Fibroblast of the conjunctiva (primary cell): ENCODE results near the gene CDKN1A.
"Not testable (repeated sequence)": the region's sequence is repeated elsewhere in the genome, so short reads cannot be mapped to it uniquely, and the experiment has no call there.

Experiments
- DNase-seq: peaks from one replicate; pipeline ENCODE4 v3.0.0-alpha.2; 2010; ENCODE audit warnings: low read depth

The CDKN1A gene

DNA sequence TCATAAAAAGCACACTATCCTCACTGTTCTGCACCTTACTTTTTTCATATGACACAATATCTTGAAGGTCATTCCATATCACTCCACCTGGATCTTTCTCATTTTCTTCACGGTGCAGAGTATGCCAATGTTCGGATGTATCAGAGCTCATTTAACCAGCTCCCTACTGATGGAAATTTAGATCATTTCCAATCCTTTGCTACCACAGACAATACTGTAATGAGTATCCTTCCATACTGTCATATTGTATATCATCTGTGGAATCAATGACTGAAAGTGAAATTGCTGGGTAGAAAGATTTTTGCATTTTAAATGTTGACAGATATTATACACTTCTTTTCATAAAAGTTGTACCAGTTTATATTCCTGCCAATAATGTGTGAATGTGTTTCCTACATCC lies 16.9 kb downstream of the CDKN1A start:
- no peak for DNase-seq

DNA sequence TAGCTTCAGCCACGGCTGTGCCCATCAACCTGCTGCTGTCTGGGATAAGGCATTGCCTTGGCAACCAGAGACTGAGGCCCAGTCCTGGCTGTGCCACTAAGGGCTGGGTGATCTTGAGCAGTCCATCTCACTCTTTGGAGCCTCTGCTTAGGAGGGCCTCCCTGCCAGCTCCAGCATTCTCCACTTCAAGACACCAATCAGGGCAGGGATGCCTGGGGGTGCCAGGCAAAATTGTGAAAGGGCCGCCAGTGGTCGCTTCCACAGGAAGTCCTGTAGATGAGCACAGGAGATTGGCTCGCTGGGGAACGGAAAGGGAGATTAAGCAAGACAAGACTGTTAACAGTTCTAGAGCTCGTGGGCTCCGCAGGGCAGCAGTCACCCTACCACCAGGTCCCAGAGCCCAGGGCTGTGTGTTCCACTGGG lies 19.0 kb downstream of the CDKN1A start, which contains the start of gene RAB44:
Gene RAB44, plus strand, starts transcription at position 346 of the 423 bp plus-strand sequence. CDS start 6,410 bp downstream, outside the sequence.
- no peak for DNase-seq

DNA sequence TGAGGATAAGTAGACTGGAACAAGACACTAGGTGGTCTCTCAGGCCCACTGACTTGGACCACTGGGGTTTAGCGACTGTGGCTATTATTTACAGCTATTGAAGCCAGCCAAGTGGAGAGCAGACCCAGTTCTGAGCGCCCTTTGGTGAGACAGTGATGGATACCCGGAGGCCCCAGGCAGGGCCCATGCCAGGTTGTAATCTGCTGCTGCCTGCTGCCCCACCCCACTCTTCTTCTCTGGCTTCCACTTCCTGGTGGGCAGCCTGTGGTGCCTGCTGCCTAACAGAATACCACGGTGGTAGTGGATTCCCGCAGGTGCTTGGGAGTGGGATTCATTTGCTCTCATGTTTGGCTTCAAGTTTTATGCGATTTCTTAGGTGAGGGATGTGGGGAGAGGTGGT lies 19.7 kb downstream of the CDKN1A start:
- DNase-seq, result no peak

DNA sequence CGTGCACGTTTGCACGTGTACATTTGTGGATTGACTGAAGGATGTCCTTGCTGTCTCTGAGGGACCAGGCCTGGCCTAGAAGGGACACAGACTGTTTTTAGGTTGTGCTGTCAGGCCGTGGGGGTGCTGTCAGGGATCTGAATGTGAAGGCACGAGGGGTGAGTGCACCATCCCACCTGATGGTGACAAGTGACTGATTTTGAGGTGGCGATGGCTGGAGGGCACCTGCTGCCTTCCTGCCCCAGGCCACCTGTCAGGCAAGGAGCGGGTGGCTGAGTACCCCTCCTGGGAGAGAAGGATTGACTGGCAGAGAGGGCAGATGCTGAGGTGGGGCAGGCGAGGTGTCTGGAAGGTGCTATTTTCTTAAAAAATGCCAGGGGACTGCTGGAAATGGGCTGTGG lies 20.4 kb downstream of the CDKN1A start:
- DNase-seq, result no peak

DNA sequence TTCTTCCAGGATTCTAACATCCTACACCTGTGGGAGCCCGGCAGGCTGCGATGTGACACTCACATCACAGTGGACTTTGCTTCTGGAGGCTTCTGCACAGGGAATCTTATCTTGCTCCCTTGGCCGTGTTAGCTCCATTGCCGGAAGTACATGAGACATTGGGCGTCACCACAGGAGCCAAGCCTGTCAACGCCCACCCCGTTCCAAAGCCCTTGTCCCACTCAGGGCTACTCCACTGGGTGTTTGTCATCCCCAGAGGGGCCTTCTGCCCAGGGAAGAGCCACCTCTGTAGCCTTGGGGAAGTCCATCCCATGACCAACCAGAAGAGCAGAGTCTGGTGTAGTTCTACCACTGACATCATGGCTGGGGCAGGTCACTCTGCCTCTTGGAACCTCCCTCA lies 20.8 kb downstream of the CDKN1A start:
- DNase-seq, result no peak

DNA sequence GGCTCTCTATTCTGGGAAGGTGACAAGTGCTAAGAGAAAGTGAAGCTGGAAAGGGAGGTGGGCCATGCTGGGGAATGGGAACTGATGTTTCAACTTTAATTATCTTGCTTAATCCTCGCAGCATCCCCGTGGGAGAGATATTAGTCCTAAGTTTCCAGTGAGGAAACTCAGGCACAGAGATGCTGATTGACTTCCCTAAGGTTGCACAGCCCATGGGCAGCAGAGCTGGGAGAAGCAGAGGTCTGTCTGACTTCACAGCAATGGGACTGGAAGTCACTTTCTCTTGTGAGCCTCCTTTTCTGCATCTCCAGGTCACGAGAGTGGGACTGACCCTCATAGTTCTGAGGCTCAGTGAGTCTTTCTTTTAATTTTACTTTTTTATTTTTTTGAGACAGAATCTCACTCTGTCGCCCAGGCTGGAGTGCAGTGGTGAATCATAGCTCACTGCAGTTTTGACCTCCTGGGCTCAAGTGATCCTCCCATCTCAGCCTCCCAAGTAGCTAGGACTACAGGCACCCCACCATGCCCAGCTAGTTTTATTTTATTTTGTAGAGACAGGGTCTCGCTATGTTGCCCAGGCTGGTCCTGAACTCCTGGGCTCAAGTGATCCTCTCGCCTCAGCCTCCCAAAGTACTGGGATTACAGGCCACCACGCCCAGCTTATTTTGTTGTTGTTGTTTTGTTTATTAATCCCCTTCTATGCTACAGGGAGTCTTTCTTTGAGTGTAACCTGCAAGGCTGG lies 21.7 kb downstream of the CDKN1A start:
- no peak for DNase-seq

DNA sequence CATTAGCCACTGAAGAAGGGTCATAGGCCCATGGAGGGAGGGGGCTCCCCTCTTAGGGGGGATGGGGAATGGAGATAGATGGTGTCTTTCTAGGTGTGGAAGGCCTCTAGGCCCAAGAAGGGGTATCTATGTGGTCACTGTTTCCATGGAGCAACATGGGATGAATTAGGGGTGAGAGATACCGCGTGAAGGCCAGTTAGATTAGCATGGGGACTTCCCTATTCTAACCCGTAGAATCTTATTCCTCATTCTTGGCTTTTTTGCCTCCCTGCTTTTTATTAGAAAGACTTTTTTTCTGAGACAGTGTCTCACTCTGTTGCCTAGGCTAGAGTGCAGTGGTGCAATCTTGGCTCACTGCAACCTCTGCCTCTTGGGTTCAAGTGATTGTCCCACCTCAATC lies 22.3 kb downstream of the CDKN1A start:
- no peak for DNase-seq

DNA sequence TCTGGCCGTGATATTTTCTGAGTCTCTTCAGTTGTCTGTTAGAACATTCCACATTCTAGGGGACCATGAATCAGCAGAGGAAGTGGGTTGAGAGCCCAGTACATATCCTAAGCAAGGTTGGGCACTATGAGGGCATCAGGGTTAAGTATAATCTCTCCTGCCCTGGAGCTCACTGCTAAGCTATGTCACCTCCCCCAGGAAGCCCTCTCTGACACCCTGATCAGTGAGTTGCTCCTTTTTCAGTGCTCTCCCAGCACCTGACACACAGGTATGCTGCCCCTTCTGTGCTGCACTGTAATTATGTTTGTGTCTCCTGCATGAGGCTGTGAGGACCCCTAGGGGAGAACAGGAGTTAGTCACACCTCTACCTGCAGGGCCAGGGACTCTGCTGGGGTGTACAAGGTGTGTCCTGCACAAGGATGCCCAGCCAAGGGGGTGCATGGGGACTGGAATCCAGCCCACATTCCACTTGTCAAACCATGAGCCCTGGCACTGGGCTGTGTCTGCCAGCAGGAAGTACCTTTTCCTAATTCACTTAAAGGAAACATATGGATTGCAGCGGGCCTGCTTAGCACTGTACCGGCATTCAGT lies 23.0 kb downstream of the CDKN1A start:
- no peak for DNase-seq

DNA sequence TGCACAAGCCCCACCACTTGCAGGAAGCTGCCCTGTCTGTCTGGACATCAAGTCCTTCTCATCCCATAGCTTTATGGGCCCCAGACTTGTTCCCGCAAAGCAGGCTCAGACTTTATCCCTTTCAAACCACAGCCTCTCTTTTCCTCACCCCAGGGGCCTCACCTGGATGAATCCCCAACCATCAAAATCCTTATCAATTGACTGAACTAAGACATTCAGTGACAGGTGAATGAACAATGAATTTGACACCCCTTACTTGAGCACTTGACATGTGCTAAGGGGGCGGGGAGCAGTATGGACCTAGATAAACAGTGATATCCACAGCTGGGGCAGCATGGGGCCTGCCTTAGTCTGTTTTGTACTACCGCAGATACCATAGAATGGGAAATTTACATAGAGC lies 24.1 kb downstream of the CDKN1A start:
- no peak for DNase-seq

DNA sequence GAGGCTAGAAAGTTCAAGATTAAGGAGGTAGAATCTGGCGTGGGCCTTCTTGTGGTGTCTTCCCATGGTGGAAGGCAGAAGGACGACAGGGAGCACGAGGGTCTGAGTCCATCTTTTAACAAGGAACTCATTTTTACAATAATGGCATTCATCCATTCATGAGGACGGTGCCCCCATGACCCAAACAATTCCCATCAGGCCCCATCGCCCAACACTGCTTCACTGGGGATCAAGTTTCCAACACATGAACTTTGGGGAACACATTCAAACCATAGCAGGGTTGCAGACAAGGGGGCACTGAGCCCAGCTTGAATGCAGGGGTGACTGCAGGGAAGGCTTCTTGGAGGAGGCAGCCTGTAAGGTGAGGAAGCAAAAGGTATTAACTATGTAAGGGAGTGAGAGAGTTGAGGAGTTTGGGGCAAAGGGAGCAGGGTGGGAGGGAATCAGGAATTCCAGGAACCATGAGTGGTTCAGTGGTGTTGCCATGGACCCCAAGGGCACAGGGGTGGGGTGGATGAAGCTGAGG lies 24.6 kb downstream of the CDKN1A start:
- no peak for DNase-seq

DNA sequence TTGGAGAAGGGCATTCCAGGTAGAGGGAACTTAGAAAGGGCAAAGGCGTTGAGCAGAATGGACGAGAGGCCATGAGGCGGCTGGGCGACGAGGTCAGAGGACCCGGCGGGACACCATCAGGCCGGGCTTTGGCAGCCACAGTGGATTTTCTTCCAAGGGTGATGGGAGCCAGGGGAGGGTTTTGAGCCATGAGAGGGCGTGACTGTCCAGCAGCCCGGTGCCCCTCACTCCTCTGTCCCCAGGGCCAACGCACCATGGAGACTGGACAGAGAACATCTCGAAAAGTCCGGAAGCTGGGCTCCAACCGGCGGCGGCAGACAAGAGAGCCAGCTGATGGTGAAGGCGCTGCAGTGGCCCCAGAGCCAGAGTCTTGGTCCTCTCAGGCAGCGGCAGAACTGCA lies 25.5 kb downstream of the CDKN1A start:
- no peak for DNase-seq

DNA sequence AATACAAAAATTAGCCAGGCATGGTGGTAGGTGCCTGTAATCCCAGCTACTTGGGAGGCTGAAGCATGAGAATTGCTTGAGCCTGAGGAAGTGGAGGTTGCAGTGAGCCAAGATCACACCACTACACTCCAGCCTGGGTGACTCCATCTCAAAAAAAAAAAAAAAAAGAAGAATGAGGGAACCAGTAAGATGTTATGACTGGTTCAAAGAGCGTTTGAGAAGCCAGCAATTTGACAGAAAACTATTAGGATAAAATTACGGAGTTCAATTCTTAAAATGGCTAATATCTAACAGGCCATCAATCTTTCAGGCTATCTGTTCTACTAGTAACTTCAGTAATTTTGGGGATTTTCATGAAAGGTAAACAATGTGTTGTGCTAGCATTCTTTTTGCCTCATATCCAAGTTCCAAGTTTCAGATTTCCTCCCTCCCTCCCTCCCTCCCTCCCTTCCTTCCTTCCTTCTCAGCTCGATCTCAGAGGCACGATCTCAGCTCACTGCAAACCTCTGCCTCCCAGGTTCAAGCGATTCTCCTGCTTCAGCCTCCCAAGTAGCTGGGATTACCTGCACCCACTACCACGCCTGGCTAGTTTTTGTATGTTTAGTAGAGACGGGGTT lies 26.6 kb downstream of the CDKN1A start:
- not testable (repeated sequence) for DNase-seq

DNA sequence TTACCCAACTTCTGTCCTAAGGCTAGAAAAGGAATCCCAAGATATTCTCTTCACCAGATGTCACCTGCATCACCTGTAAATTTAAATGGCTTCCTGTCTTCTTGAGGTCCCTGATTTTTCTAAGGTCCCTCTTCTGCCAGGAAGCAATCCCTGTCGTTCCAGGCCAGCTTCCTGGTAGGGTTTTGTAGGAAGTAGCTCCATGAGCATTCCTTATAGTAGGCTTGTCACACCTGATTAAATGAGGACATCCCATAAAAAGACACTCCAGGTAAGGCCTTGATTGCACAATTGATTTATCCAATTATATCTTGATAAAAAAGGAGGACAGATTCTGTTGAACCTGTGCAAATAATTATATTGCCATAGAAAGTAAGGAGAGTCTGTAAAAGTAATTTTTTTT lies 27.8 kb downstream of the CDKN1A start:
- DNase-seq, result no peak

DNA sequence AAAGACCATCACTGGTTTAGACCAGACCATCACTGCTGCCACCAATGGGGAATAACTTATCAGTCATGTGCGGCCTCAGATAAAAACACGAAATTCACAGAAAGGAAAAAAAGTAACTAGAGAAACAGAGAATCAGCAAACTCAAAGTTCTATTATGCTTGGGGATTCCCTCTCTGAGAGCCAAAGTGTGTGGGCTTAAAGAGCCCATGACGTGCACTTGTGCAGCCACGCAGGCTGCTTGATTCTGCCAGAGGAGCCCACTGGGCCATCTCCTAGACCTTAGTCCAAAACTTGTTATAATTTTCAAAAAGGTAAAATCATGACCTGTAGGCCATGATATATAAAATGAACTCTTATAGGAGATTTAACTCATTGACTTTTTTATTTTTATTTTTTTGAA lies 34.3 kb downstream of the CDKN1A start:
- DNase-seq, result no peak

DNA sequence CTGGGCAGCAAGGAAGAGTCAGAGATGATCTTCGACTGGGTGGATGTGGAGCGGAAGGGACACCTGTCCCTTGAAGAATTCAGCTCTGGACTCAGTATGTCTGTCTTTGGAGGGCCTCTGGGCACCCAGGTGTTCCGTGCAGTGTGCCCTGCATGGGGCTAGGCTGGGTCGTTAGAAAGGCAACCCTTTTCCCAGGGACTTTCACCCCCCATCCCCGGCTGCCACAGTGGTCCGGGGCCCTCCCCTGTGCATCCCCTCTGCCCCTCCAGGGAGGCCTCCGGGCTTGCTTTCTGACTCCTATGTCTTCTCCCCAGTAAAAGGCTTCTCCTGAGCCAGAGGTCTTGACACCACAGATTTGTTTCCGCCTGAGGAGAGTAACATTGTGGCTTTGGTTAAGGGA lies 35.3 kb downstream of the CDKN1A start:
- DNase-seq, result no peak

DNA sequence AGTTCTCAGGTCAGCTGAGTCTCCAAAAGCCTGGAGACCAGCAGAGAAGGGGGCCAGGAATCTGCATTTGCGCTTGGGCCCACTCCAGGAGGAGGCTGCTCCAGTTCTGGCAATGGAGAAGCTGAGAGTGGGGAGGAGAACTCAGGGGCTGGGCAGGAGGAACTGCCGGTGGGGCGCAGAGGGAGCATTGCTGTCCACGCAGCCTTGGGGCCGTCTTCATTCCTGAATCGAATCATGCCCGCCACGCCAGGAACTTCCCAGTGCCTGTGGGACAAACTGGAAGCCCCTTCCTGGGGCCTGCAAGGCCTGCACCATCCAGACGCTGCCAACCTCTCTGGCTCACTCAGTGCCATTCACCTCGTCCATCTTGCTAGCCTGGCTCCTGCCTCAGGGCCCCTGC lies 36.0 kb downstream of the CDKN1A start:
- DNase-seq, result no peak

DNA sequence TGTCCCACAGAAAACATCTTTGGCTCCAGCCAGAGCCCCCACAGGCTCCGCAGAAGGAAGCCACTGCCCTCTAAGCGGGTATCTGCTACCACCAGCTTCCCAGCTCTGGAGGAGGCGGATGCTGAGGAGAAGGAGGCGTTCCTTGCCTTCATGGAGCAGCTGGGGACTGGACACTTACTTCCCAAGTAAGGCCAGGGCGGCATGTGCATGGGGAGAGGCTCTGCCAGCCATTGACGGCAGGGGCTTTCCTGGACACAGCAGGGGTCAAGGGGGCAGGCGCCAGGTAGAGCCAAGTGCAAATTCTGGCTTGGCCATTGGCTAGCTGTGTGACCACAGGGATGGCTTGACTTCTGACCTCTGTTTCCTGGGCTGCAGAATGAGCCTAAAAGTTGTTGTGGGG lies 37.0 kb downstream of the CDKN1A start:
- no peak for DNase-seq

DNA sequence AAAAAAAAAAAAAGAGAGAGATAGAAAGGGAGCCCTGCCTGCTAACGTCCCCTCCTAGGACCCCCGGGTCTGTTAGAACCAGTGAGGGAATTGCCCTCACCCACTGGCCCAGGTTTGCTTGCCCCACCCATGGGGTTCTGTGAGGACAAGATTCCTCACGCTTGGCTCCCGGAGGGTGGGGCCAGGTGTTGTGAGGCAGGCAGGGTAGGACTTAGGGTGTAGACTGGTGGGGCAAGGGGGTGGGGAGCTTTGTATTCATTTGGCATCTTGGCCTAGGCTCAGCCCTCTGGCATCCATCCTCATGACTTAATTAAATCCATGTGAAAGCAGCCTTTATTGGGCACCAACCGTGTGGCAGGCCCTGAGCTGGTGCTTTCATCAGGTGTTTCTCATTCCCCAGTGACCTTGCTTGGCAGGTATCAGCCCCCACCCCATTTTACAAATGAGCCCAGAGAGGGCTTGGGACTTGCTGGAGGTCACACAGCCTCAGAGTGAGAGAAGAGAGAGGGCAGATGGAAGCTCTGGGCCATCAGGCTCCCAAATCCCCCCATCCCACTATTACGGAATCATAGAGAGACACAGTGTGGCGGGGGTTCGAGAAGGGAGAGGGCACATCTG lies 38.1 kb downstream of the CDKN1A start:
- DNase-seq, result no peak

DNA sequence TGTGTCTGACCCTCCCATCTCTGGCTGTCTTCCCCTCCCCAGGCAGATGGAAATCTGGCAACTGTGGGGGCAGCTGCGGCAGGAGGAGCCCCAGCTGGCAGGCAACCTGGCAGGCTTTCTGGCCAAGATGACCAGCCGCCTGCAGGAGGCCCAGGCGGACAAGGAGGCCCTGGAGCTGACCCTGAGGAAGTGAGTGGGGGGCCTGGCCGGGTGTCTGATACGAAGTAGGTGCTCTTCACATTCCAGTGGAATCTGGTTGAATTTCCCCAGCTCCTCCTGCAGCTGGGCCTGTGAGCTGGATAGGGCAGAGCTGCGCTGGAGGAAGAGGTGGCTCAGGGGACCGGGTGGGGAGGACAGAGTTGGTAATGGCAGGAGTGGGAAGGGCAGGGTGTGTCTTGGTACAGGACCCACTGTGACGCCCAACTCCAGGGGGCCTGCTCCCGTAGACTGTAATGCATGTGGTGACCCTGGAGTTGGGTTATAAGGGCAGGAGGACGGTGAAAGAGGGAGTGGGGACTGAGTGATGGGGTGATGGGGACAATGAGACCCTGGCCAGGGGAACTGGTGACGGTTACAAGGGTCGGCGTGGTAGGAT lies 38.8 kb downstream of the CDKN1A start:
- DNase-seq, result no peak

DNA sequence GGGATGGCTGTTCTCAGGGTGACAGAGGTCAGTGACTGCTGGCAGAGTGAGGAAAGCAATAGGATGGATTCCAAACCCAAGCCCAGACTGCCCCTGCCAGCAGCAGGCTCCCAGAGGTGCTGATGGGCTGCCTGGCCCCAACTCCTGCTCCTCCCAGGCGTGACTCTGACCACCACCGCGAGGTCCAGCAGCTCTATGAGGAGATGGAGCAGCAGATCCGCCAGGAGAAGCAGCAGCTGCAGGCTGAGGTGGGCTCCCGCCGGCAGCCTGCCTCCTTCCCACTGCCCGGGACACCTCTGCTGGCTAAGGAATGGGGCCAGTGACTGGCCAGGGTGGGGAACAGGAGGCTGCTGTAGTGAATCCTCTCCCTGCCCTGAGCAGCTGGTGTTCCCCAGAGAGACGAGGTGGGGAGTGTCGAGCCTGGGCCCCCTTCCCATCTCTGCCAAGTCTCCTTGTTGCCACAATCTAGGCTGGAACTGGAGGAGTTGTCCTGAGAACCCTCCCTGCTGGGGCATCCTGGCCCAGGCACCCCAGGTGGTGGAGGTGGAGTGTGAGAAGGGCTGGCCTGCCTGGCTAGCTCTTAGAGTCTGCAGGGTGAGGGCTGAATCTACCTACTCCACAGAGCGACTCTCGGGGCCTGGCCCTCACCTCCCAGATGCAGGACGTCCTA lies 39.5 kb downstream of the CDKN1A start:
- DNase-seq, result no peak

DNA sequence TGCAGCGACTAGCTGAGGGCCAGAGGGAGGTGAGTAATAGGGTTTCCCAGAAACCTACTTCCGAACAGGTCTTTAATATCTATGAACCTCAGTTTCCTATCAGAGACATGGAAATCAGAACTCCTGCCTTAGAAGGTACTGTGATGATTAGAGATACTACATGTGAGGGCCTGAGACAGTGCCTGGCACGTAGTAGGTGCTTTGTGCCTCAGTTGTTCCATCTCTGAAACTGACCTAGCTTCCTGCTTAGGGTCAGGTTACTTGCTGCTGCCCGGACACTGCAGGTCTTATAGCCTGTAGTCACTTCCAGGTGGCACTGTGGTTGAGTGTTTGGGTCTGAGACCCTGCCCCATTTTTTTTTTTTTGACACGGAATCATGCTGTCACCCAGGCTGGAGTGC lies 40.0 kb downstream of the CDKN1A start:
- no peak for DNase-seq

DNA sequence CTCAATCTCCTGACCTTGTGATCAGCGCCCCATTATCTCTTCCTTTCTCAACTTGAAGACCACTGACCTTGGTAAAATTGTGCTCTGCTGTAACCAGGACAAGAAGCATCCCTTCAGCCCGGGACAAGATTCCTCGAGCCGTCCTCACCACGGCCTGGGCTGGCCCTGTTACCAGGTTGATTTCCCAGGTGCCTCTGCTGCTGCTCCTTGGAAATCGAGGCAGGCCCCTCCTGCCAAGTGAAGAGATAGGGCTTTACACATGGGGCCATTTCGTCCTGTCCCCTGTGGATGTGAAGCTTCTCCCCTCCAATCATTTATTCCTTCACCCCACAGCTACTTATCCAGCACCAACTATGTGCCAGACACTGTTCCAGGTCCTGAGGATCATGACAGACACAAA lies 40.6 kb downstream of the CDKN1A start:
- no peak for DNase-seq
